SHP77 treated with DMSO at 0.1 percent for 48 hours (cell line): ENCODE measurements around the gene KIAA0930.
A peak's percentile ranks its signal among the peaks of the same experiment; 100 is the strongest.
"Not testable (repeated sequence)": the region's sequence is repeated elsewhere in the genome, so short reads cannot be mapped to it uniquely, and the experiment has no call there.

ENCODE experiments used
- DNase-seq: peaks from one replicate; lab custom pipeline; 2025; lab: John Stamatoyannopoulos, UW

The KIAA0930 gene

DNA sequence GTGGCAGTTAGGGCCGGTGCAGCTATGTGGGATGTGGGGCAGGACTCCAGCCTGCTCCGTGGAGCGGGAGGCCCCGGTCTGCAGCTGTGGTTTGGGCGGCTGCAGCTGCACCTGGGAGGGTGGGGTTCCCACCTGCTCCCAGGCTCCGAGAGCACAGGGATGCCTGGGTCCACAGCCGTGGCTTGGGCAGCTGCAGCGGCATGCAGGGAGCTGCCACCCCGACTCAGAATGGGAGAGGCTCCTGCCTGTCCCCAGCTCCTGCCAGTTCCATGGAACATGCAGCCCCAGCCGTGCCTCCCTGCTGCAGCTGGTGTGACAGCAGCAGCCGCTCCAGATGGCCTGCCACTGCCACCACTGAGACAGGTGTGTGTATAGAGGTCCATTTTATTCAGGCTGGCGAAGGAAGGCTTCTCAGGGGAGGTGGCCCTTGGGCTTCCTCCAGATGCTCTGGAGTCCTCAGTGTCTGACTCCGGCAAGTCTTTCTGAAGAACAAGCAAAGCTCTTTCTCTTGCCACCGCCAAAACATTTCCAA, 22.3 kb upstream of the KIAA0930 start:
- DNase-seq: peak; percentile 37

DNA sequence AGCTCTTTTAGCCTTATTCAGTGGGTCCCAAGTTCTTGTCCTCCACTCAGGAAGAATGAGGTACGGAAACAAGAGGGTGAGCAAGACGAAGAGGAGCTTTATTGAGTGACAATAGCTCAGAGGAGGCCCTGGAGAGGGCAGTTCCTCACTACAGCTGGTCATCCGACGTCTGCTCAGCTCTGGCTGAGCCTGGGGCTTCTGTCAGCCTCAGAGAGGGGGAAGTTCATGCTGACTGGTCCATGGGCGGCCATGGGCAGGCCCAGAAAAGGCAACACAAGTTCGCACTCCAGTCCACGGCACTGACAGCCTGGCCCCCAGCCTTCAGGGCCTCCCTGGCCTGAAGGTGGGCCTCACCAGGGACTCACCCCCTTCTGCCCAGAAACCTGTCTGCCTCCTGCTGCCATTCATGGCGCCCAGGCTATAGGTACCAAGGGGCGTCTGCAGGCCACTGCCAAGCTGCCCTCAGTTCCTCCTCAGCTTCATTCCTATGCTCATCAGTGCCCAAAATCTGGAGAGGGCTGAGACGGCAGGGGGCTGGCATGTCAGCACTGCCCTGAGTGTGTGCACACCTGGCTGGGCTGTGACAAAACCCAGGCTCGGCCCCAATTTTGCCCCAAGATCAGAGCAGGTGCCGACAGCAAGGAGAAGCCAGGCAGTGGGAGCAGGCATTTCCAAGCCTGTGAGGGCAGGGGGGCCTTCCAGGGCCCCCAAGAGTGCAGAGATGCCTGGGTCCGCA, 21.7 kb upstream of the KIAA0930 start:
- no peak for DNase-seq

DNA sequence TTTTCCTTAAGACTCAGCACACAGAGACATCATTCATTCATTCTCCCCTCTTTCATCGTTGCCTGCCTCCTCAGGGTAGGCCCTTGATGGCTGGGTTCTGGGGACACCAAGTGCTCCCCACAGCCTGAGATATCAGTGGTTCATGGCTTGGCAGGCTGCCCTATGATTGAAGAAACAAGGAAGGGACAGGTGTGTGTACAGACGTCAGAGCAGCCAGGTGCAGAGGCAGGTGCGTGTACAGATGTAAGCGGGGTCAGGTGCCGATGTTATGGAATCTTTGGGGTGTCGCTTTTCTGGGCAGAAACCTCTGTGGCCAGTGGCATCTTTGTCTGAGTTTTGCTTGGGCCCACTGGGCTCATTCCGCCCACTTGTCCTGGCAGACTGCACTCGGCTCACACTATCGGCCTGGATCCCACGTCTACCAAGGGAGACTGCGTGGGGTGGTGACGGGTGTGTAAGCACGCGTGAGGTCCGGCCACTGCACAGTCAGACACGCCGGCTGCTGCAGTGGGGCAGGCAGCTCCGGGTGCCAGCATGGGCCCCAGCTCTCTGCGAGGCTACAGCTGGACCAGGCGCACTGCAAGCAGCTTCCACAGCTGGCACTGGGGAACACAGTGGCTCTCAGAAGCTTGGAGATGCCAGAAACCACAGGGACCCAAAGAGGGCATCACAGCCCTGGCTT, 20.9 kb upstream of the KIAA0930 start:
- no peak for DNase-seq

GRCh38 chr22:45260395-45260759, 19.7 kb upstream of the KIAA0930 start:
- not testable (repeated sequence) for DNase-seq

DNA sequence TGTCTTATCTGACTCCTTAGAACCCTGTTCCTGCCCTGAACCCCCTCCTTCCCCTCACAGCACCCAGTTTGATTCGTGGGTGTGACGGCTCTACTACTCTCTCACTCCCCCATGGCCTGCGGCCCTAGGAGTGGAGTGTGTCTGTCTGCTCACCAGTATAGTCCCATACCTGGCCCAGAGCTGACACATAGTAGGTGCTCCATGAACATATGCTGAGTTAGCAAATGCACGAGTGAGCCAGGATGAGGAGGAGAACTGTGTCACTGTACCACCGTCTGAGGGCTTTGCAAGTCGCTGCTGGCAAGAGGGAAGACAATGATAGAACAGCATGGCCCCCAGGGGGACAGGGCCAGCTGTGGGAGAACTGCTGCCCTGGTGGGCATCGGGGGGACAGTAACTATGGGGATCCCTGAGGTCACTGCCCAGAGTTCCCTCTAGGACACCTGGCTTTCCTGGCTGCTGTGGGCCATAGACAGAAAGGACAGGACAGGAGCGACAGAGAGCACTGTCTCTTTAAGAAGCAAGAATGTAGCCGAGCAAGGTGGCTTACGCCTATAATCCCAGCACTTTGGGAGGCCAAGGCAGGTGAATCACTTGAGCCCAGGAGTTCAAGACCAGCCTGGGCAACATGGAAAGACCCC, 19.2 kb upstream of the KIAA0930 start:
- DNase-seq: no peak

DNA sequence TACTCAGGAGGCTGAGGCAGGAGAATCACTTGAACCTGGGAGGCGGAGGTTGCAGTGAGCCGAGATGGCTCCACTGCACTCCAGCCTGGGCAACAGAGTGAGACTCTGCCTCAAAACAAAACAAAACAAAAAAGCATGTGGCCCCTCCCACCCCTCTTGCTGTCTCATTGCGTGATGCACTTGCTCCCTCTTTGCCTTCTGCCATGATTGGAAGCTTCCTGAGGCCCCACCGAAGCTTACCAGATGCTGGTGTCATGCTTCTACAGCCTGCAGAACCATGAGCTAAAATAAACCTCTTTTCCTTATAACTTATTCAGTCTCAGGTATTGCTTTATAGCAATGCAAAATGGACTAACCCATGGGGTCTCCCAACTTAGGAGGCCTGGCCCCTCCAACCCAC, 17.2 kb upstream of the KIAA0930 start:
- not testable (repeated sequence) for DNase-seq

GRCh38 chr22:45254789-45255278, 14.1 kb upstream of the KIAA0930 start:
- DNase-seq: no peak

GRCh38 chr22:45254388-45254787, 13.7 kb upstream of the KIAA0930 start:
- no peak for DNase-seq

DNA sequence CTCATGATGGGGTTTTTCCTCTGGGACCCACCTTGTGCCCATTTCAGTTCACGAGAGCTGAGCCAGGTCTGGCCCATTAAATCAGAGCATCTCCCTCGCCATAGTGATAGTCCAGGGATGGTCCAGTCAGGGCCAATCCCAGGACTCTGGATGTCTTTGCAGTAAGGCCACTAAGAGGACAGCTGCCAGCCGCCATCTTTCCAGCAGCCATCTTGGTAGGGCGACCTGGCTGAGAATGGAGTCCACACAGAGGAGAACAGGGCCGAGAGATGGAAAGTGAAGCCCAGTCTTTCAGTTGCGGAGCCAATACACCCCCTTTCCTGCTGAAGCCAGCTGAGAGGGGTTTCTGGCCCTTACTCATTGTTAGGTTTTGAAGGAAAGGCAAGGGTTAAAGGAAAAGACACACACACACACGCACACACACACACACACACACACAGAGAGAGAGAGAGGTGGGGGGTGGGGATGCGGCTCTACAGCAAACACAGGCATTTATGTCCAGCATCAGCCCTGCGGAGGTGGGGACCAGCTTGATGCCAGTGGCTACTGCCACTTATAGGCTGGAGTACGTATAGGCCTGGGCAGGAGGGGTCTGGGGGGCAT, 12.4 kb upstream of the KIAA0930 start:
- no peak for DNase-seq

- DNase-seq: no peak
Observed at GRCh38 chr22:45251825-45252224, 11.1 kb upstream of the KIAA0930 start.

DNA sequence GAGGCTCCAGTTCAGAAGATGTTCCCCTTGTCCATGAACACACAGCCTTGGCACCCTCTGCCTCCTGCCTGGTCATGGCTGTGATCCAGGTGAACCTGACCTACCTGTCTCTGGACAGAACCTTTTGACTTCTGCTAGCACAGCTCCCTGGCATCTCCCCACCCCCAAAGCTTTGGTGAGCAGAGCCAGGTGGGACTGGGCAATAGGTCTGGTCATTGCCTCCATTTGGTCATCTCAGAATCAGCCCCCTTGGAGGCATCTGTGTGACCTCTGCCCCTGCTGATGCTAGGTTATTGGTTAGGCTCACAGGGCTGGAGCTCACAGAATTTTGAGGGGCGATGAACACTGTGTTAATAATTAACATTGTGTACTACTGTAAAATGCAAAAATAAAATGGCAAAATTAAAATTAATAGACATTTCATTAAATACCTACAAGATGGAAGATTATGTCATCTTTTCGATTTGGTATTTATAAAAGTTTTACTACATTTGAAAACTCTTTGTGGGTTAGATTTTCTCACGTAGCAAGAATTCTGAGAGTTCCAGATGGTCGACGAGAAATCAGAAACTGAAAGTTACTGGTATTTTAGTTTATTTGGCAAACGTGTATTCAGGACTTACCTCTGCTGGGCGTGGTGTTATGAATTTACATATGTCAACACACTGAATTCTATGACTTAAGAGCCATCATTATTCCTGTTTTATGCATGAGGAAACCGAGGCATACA, 8.3 kb upstream of the KIAA0930 start:
- DNase-seq: no peak

DNA sequence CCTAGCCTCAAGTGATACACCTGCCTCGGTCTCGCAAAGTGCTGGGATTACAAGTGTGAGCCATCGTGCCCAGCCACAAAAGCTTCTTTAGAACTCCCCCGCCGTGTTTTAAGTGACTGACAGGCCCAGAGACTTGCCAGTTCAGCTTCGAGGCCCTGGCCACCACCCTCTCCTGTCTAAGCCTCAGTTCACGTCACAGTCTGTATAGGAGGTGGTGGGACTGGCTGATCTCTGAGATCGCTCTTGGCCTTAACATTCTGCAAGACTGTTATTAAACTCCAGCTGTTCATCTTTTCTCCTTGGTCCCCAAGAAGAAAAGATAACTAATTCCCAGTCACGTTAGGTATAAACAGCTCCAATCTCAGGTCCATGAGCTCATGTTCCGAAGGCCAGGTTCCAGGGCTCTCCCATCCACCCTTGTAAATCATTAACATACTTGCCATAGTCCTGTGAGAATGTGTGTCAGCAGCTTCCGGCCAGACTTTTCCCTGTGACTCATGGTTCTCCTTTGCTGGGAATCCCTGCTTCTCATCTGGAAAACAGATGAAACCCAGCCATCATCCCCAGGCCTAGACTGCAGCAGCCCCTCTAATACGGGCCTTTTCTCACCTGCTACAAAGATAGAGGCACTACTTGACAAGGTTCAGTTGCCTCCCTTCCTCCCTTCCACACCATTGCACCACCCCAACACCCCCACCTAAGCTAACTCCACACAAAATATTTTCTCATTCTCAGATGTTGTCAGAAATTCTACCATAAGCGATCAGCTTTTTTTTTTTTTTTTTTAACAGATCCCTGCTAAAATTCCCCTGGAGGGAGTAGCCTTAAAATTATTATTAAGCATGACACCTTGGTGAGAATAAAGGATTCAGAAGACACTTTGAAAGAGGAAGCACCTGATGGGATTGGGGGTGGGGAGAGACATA, 5.6 kb upstream of the KIAA0930 start:
- no peak for DNase-seq

DNA sequence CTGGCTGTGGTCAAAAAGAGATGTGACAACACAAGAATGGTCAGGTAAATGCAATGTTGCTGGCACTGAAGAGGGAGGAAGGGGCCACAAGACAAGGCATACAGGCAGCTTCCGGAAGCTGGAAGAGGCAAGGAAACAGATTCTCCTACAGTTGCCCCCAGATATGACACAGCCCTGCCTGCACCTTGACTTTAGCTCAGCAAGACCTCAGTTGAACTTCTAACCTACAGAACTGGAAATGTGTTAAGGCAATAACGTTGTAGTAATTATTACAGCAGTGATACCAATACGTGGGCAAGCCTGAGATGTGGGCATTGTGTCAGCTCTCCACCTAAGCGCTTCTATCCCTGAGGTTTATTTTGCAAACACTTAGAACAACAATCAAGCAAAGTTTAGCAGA, 4.2 kb upstream of the KIAA0930 start:
- DNase-seq: no peak

DNA sequence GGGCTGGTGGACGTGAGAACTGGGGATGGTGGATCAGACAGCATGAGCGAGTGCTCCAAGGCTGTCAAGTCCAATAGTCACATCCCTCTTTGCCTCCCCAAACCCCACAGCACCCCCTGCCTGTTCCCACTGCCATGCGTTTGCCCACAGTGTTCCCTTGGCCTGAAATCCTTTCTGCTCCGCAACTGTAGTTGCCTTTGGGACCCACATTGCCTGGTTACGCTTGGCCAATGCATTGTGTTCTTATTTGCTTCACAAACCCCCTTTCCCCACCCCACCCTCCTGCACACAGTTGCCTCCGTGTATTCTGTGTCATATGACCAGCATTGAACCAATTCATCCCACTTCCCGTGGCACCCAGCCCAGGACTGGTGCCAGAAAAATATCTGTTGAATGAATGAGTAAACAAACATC, 2.1 kb upstream of the KIAA0930 start:
- DNase-seq: peak; percentile 23

GRCh38 chr22:45240104-45240809, 437 bp downstream of the KIAA0930 start:
- DNase-seq: no peak

GRCh38 chr22:45239681-45240051, 1.0 kb downstream of the KIAA0930 start:
- no peak for DNase-seq

- no peak for DNase-seq
Observed at GRCh38 chr22:45238957-45239680, 1.6 kb downstream of the KIAA0930 start.

GRCh38 chr22:45238076-45238956, 2.4 kb downstream of the KIAA0930 start:
- DNase-seq: no peak
